ENCODE data around the gene GTF3C4. TPM values are rescaled to one million over a fixed set of nuclear protein-coding genes. Genes with fewer than 3 reads are reported as not detected.
"Not testable (repeated sequence)": the region's sequence is repeated elsewhere in the genome, so short reads cannot be mapped to it uniquely, and the experiment has no call there.

Gene GTF3C4
- total and polyA plus RNA-seq, 2 donors (not counting 1 experiment from before 2014, with no cell fraction given) = 6.8 to 11.4 TPM

DNA sequence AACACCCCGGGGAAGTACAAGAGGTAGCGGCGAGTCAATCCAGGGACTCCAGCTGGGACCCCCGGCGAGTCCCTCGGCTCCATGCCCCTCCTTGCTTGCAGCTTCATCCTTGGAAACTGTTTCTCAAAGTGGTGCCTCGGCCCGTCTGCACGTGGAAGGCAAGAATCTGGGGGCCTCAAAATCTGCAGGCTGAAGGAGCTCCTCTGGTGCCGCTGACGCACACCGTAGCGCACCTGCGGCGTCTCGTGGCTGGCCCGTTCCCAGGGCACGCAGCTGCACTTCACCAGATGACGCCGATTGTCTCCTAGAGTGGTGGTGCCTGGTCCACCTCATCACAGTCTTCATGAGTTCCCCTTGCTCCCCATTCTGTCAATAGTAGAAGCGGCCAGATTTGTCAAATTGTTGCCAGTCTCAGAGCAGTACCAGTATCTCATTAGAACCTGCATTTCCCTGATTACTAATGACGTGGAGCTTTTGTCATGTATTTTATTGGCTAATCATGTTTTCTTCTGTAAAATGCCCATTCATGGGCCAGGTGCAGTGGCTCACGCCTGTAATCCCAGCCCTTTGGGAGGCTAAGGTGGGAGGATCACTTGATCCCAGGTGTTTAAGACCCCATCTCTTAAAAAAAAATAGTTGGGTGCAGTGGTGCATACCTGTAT, 38.6 kb downstream of the GTF3C4 start:
- H4K20me1 ChIP-seq (ENCODE audit: control insufficient read depth, extremely low read depth, insufficient read depth, low read length) = no peaks in the 10 kb centered on the region
- H3K4me1 ChIP-seq (ENCODE audit: control insufficient read depth, extremely low read depth, insufficient read depth, low read length) = no peaks in the 10 kb centered on the region
- no peak for DNase-seq (ENCODE audit: low read depth in 2 of 2)
- H3K4me3 ChIP-seq (replicated peaks in 1 of 4; ENCODE audit: control extremely low read depth in 1 of 4, insufficient read depth in 1 of 4, low read depth in 3 of 4, low read length in 4 of 4) = no peak overlapping the region
- no peaks in the 10 kb centered on the region for H3K27me3 ChIP-seq (ENCODE audit: control insufficient read depth, insufficient read depth, low read length)
- TF ChIP-seq, protein P1, sequence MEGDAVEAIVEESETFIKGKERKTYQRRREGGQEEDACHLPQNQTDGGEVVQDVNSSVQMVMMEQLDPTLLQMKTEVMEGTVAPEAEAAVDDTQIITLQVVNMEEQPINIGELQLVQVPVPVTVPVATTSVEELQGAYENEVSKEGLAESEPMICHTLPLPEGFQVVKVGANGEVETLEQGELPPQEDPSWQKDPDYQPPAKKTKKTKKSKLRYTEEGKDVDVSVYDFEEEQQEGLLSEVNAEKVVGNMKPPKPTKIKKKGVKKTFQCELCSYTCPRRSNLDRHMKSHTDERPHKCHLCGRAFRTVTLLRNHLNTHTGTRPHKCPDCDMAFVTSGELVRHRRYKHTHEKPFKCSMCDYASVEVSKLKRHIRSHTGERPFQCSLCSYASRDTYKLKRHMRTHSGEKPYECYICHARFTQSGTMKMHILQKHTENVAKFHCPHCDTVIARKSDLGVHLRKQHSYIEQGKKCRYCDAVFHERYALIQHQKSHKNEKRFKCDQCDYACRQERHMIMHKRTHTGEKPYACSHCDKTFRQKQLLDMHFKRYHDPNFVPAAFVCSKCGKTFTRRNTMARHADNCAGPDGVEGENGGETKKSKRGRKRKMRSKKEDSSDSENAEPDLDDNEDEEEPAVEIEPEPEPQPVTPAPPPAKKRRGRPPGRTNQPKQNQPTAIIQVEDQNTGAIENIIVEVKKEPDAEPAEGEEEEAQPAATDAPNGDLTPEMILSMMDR (conservative IDR thresholded peaks at IDR 0.05 in 1 of 2, IDR thresholded peaks at IDR 0.05 in 1 of 2; ENCODE audit: low read depth in 1 of 2, low read length in 2 of 2) = no peak
- no peak for TF ChIP-seq EZH2 (IDR thresholded peaks at IDR 0.05; ENCODE audit: low read length, missing control alignments)
- no peak overlapping the region for H3K27ac ChIP-seq (ENCODE audit: insufficient read depth, low read length)
- H3K36me3 ChIP-seq (ENCODE audit: control insufficient read depth, insufficient read depth, low read length) = no peaks in the 10 kb centered on the region
- H2AFZ ChIP-seq (ENCODE audit: low read length) = no peak overlapping the region
- H3K9me3 ChIP-seq (ENCODE audit: control insufficient read depth, insufficient read depth, low read depth, low read length) = no peaks in the 10 kb centered on the region
- no peaks in the 10 kb centered on the region for H3K79me2 ChIP-seq (ENCODE audit: control insufficient read depth, insufficient read depth, low read length)
- H3K9ac ChIP-seq (ENCODE audit: insufficient read depth, low read length) = no peak overlapping the region
- H3K4me2 ChIP-seq (ENCODE audit: extremely low read depth, insufficient read depth, low read length) = no peak overlapping the region

DNA sequence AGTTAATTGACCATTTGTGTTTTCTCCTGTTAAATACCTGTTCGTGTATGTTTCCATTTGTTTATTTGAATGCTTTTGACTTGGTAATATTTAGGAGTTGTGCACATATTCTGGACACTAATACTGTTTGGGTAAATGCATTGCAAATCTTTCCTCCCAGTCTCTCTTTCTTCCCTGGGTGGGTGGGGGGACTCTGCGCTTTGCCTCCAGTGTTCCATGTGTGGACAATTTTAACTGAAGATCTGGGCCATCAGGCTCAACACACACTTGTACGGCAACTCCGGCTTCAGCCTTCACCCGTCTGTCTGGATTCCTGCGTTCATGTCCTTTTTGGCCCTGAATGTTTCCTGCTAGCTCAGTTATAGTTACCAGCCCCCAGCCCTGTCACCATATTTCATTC, 40.1 kb downstream of the GTF3C4 start:
- Histone ChIP-seq H4K20me1 (ENCODE audit: control insufficient read depth, extremely low read depth, insufficient read depth, low read length) (no peaks in the 10 kb centered on the region), H2AFZ (ENCODE audit: low read length) (no peak overlapping the region), H3K79me2 (ENCODE audit: control insufficient read depth, insufficient read depth, low read length) (no peaks in the 10 kb centered on the region), H3K4me3 (replicated peaks in 1 of 4; ENCODE audit: control extremely low read depth in 1 of 4, insufficient read depth in 1 of 4, low read depth in 3 of 4, low read length in 4 of 4) (no peak overlapping the region), H3K4me1 (ENCODE audit: control insufficient read depth, extremely low read depth, insufficient read depth, low read length) (no peaks in the 10 kb centered on the region), H3K4me2 (ENCODE audit: extremely low read depth, insufficient read depth, low read length) (no peak overlapping the region), H3K9ac (ENCODE audit: insufficient read depth, low read length) (no peak overlapping the region), H3K36me3 (ENCODE audit: control insufficient read depth, insufficient read depth, low read length) (no peaks in the 10 kb centered on the region), H3K9me3 (ENCODE audit: control insufficient read depth, insufficient read depth, low read depth, low read length) (no peaks in the 10 kb centered on the region), H3K27ac (ENCODE audit: insufficient read depth, low read length) (no peak overlapping the region), H3K27me3 (ENCODE audit: control insufficient read depth, insufficient read depth, low read length) (no peaks in the 10 kb centered on the region)
- DNase-seq (ENCODE audit: low read depth in 2 of 2) = no peak
- TF ChIP-seq, protein P1 (conservative IDR thresholded peaks at IDR 0.05 in 1 of 2, IDR thresholded peaks at IDR 0.05 in 1 of 2; ENCODE audit: low read depth in 1 of 2, low read length in 2 of 2) = no peak
- TF ChIP-seq EZH2 (IDR thresholded peaks at IDR 0.05; ENCODE audit: low read length, missing control alignments) = no peak

DNA sequence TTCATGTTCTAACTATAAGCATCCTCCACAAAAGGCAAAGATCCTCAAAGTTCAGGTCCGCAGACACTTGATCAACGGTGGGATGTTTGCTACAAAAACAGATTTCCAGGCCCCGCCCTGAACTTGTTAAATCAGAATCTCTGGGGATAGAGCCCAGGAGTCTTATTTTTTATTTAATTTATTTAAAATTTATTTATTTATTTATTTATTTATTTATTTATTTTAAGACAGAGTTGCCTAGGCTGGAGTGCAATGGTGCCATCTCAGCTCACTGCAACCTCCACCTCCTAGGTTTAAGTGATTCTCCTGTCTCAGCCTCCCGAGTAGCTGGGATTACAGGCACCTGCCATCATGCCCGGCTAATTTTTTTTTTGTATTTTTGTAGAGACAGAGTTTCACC, 40.9 kb downstream of the GTF3C4 start:
- not testable (repeated sequence) for H3K4me3 ChIP-seq (replicated peaks in 1 of 4; ENCODE audit: control extremely low read depth in 1 of 4, insufficient read depth in 1 of 4, low read depth in 3 of 4, low read length in 4 of 4); H3K36me3 ChIP-seq (ENCODE audit: control insufficient read depth, insufficient read depth, low read length); DNase-seq (ENCODE audit: low read depth in 2 of 2)

More for the DNA sequence above, 40.9 kb downstream of the GTF3C4 start:
- not testable (repeated sequence) for H3K27me3 ChIP-seq (ENCODE audit: control insufficient read depth, insufficient read depth, low read length); H4K20me1 ChIP-seq (ENCODE audit: control insufficient read depth, extremely low read depth, insufficient read depth, low read length); H3K4me2 ChIP-seq (ENCODE audit: extremely low read depth, insufficient read depth, low read length); H3K79me2 ChIP-seq (ENCODE audit: control insufficient read depth, insufficient read depth, low read length); H3K27ac ChIP-seq (ENCODE audit: insufficient read depth, low read length); H2AFZ ChIP-seq (ENCODE audit: low read length); H3K9ac ChIP-seq (ENCODE audit: insufficient read depth, low read length); H3K4me1 ChIP-seq (ENCODE audit: control insufficient read depth, extremely low read depth, insufficient read depth, low read length); H3K9me3 ChIP-seq (ENCODE audit: control insufficient read depth, insufficient read depth, low read depth, low read length)
